ENCODE measurements around the gene NAP1L4.

GRCh38 chr11:2931420-2931746, 60.7 kb downstream of the NAP1L4 start:
- TF ChIP-seq, protein P1, sequence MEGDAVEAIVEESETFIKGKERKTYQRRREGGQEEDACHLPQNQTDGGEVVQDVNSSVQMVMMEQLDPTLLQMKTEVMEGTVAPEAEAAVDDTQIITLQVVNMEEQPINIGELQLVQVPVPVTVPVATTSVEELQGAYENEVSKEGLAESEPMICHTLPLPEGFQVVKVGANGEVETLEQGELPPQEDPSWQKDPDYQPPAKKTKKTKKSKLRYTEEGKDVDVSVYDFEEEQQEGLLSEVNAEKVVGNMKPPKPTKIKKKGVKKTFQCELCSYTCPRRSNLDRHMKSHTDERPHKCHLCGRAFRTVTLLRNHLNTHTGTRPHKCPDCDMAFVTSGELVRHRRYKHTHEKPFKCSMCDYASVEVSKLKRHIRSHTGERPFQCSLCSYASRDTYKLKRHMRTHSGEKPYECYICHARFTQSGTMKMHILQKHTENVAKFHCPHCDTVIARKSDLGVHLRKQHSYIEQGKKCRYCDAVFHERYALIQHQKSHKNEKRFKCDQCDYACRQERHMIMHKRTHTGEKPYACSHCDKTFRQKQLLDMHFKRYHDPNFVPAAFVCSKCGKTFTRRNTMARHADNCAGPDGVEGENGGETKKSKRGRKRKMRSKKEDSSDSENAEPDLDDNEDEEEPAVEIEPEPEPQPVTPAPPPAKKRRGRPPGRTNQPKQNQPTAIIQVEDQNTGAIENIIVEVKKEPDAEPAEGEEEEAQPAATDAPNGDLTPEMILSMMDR (IDR thresholded peaks at IDR 0.05): no peak
- no peak for TF ChIP-seq POLR2A (IDR thresholded peaks at IDR 0.05)
